Mucosa of descending colon (tissue), 3 donors: Measurements from ENCODE around the gene MIEN1. TPM values are rescaled to one million over a fixed set of nuclear protein-coding genes. Genes with fewer than 3 reads are reported as not detected.
"Not testable (repeated sequence)": the region's sequence is repeated elsewhere in the genome, so short reads cannot be mapped to it uniquely, and the experiment has no call there.

Experiments
- ATAC-seq: fragments of 200-7000 bp; cut with Tn5 transposase; one replicate; pipeline ENCODE4 v1.9.1; 2020; ENCODE audit warnings: mild to moderate bottlenecking, moderate library complexity
- DNase-seq, 3 donors: peaks; one replicate each; pipeline ENCODE4 v3.0.0-alpha.2; 2020
- H3K36me3 ChIP-seq: fragments of 200-600 bp; one replicate; pipeline ENCODE4 v1.8.0; 2021; ENCODE audit warnings: low read depth, mild to moderate bottlenecking
- H3K4me1 ChIP-seq: fragments of 200-600 bp; one replicate; pipeline ENCODE4 v1.8.0; 2021; ENCODE audit warnings: low read depth, mild to moderate bottlenecking
- H3K4me3 ChIP-seq: fragments of 200-600 bp; one replicate; pipeline ENCODE4 v1.8.0; 2021; ENCODE audit warnings: mild to moderate bottlenecking
- H3K9me3 ChIP-seq: fragments of 200-600 bp; one replicate; pipeline ENCODE4 v1.8.0; 2021; ENCODE audit warnings: mild to moderate bottlenecking
- intact Hi-C, 2 donors: fragments of 100-400 bp; cut with DNase I in 1 of 2; cut with micrococcal nuclease in 1 of 2; formaldehyde crosslinking; loops; one replicate each; pipeline versions ENCODE4 v1.11.0 to v1.11.1; 2022; cut with DNase I, micrococcal nuclease
- total RNA-seq, 3 donors: library from RNA; stranded (reverse); fragmentation: NEBNext Ultra II Directional in 2 of 3; extraction: Animal tissue kit (Norgen Biotek cat#: 25700) in 2 of 3; gene quantifications; one replicate each; pipeline versions ENCODE4 v1.2.1 to v1.2.4, GENCODE V29; 2021 to 2023
- TF ChIP-seq, protein P1 (sequence below): fragments of 200-600 bp; IDR thresholded peaks from one replicate; pipeline ENCODE4 v1.8.0; 2022; ENCODE audit warnings: antibody characterized with exemption, mild to moderate bottlenecking
- donor health status: DM: no; HTN: no; CAD: no; lungs with moderate emphysema.
- donor health status: DM: no; HTN: no; CAD: no.
- donor health status: DM: no; HTN: yes; CAD: no.

MIEN1 gene
- total RNA-seq, 3 donors from 2014 or later = 63.2 to 84.3 (median 67.1) TPM

DNA sequence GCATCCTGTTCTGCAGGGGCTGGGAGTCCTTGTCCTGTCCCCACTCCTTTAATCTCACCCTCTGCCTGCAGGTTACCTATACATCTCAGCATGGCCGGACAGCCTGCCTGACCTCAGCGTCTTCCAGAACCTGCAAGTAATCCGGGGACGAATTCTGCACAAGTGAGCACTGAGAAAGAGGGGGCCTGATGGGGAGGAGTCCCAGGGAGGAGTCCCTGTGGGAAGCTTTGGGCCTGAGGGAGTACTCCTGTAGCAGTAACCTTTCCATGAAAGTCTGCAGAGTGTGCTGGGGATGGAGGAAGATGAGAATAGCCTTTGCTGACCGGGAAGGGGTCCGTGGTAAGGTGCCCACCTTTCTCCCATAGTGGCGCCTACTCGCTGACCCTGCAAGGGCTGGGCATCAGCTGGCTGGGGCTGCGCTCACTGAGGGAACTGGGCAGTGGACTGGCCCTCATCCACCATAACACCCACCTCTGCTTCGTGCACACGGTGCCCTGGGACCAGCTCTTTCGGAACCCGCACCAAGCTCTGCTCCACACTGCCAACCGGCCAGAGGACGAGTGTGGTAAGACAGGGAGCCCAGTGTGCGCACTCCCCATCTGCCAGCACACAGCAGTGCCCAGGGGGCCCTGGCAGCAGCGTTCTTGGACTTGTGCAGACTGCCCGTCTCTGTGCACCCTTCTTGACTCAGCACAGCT, 14.8 kb downstream of the MIEN1 start:
- intact Hi-C loops = no loop called here
- Histone ChIP-seq H3K4me3 (no peak overlapping the region), H3K4me1 (peaks cover 22% of the 10 kb centered on the region), H3K36me3 (peaks cover 4% of the 10 kb centered on the region), H3K9me3 (no peaks in the 10 kb centered on the region)
- no peak for ATAC-seq
- TF ChIP-seq, protein P1, sequence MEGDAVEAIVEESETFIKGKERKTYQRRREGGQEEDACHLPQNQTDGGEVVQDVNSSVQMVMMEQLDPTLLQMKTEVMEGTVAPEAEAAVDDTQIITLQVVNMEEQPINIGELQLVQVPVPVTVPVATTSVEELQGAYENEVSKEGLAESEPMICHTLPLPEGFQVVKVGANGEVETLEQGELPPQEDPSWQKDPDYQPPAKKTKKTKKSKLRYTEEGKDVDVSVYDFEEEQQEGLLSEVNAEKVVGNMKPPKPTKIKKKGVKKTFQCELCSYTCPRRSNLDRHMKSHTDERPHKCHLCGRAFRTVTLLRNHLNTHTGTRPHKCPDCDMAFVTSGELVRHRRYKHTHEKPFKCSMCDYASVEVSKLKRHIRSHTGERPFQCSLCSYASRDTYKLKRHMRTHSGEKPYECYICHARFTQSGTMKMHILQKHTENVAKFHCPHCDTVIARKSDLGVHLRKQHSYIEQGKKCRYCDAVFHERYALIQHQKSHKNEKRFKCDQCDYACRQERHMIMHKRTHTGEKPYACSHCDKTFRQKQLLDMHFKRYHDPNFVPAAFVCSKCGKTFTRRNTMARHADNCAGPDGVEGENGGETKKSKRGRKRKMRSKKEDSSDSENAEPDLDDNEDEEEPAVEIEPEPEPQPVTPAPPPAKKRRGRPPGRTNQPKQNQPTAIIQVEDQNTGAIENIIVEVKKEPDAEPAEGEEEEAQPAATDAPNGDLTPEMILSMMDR = no peak
- DNase-seq = peak in 1 of 3 donors; percentile 51

DNA sequence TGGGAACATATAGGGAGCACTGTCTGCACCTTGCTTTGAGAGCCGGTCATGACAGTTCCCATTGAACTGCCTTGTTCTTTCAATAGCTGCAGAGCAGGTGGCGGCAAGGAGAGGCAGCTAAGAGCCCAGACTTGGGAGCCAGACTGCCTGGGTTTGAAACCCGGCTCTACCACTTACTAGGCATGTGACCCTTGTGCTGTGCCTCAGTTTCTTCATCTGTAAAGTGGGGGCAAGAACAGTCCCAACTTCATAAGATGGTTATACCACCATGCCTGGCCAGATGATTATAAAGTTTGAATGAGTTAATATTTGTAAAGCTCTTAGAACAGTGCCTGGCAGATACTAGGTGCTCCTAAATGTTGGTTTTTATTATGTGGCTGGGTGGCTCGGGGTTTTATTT, 16.1 kb downstream of the MIEN1 start:
- TF ChIP-seq, protein P1 = no peak
- peaks cover 4% of the 10 kb centered on the region for H3K36me3 ChIP-seq
- intact Hi-C loops = no loop called here
- peaks cover 22% of the 10 kb centered on the region for H3K4me1 ChIP-seq
- DNase-seq (peak in 1 of 3 donors; percentile 7), ATAC-seq (no peak)
- no peak overlapping the region for H3K4me3 ChIP-seq
- no peaks in the 10 kb centered on the region for H3K9me3 ChIP-seq

DNA sequence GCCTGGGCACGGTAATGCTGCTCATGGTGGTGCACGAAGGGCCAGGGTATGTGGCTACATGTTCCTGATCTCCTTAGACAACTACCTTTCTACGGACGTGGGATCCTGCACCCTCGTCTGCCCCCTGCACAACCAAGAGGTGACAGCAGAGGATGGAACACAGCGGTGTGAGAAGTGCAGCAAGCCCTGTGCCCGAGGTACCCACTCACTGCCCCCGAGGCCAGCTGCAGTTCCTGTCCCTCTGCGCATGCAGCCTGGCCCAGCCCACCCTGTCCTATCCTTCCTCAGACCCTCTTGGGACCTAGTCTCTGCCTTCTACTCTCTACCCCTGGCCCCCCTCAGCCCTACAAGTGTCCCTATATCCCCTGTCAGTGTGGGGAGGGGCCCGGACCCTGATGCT, 18.5 kb downstream of the MIEN1 start:
- peaks cover 22% of the 10 kb centered on the region for H3K4me1 ChIP-seq
- TF ChIP-seq, protein P1 = no peak
- no peaks in the 10 kb centered on the region for H3K9me3 ChIP-seq
- no peak overlapping the region for H3K4me3 ChIP-seq
- ATAC-seq (no peak), DNase-seq (peak in 1 of 3 donors; percentile 27)
- intact Hi-C loops = no loop called here
- H3K36me3 ChIP-seq = peaks cover 4% of the 10 kb centered on the region

DNA sequence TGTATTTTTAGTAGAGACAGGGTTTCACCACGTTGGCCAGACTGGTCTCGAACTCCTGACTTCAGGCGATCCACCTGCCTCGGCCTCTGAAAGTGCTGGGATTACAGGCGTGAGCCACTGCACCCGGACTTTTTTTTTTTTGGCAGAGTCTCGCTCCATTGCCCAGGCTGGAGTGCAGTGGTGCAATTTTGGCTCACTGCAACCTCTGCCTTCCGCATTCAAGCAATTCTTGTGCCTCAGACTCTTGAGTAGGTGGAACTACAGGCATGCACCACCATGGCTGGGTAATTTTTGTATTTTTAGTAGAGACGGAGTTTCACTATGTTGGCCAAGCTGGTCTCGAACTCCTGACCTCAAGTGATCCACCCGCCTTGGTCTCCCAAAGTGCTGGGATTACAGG, 19.3 kb downstream of the MIEN1 start:
- H3K9me3 ChIP-seq, H3K36me3 ChIP-seq, intact Hi-C loops, H3K4me3 ChIP-seq, ATAC-seq: not testable (repeated sequence)
- H3K4me1 ChIP-seq = peaks cover 25% of the 10 kb centered on the region
- peak in 1 of 3 donors; percentile 6 for DNase-seq

DNA sequence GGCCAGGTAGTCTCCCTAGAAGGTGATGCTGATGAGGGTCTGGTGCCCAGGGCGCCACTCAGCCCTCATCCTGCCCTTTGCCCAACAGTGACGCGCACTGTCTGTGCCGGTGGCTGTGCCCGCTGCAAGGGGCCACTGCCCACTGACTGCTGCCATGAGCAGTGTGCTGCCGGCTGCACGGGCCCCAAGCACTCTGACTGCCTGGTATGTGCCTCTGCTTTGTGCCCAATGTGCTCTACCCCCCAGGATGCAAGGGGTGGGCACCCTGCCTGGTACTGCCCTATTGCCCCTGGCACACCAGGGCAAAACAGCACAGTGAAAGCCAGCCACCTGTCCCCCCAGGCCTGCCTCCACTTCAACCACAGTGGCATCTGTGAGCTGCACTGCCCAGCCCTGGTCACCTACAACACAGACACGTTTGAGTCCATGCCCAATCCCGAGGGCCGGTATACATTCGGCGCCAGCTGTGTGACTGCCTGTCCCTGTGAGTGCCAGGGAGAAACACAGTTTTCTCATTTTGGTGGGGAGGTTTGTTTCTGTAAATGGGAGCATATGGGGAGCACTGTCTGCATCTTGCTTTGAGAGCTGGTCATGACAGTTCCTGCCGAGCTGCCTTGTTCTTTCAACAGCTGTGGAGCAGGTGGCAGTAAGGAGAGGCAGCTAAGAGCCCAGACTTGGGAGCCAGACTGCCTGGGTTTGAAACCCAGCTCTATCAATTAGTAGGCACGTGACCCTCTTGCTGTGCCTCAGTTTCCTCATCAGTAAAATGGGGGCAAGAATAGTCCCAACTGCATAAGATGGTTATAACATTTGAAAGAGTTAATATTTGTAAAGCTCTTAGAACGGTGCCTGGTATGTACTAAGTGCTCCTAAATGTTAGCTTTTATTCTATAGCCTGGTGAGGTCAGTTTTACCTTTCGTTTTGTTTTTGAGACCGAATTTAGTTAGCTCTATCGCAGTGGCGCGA, 20.1 kb downstream of the MIEN1 start:
- Histone ChIP-seq H3K36me3 (peaks cover 4% of the 10 kb centered on the region), H3K9me3 (no peaks in the 10 kb centered on the region), H3K4me3 (no peak overlapping the region), H3K4me1 (peaks cover 25% of the 10 kb centered on the region)
- TF ChIP-seq, protein P1 = no peak
- intact Hi-C loops = no loop called here
- ATAC-seq = no peak
- no peak for DNase-seq
